ENCODE data around the gene TMEM33. TPM values are rescaled to one million over a fixed set of nuclear protein-coding genes. Genes with fewer than 3 reads are reported as not detected.
"Not testable (repeated sequence)": the region's sequence is repeated elsewhere in the genome, so short reads cannot be mapped to it uniquely, and the experiment has no call there.

The TMEM33 gene
- total RNA-seq, 1 experiment from 2014 or later, result 67.3 TPM

DNA sequence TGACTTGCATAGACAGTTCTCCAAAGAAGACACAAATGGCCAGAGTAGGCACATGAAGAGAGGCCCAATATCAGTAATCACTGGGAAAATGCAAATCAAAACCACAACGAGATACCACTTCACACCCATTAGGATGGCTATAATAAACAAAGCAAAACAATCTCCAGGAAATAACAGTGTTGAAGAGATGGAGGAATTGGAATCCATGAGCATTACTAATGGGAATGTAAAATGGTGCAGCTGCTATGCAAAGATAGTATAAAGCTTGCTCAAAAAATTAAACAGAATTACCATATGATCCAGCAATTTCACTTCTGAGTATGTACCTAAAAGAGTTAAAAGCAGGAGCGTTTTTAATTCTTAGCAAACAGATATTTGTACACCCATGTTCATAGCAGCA, 17.0 kb upstream of the TMEM33 start:
- no TSS peak for BruUV-seq (replicated peaks)
- Mint-ChIP-seq H3K4me3 (ENCODE audit: low read depth, unreplicated experiment) (no peak overlapping the region), H3K9me3 (ENCODE audit: low read depth, unreplicated experiment) (peaks cover 2% of the 10 kb centered on the region), H3K36me3 (ENCODE audit: insufficient read depth, unreplicated experiment) (no peaks in the 10 kb centered on the region), H3K27me3 (ENCODE audit: unreplicated experiment) (no peaks in the 10 kb centered on the region), H3K4me1 (ENCODE audit: low read depth, unreplicated experiment) (peaks cover 8% of the 10 kb centered on the region), H3K27ac (ENCODE audit: unreplicated experiment) (no peak overlapping the region)
- no peak for TF ChIP-seq CTCF (IDR thresholded peaks at IDR 0.05; ENCODE audit: unreplicated experiment)
- DNase-seq, result no peak
- intact Hi-C loops (cut with micrococcal nuclease; ENCODE audit: unreplicated experiment), result no loop called here
- CTCF ChIA-PET, result no interaction called here

DNA sequence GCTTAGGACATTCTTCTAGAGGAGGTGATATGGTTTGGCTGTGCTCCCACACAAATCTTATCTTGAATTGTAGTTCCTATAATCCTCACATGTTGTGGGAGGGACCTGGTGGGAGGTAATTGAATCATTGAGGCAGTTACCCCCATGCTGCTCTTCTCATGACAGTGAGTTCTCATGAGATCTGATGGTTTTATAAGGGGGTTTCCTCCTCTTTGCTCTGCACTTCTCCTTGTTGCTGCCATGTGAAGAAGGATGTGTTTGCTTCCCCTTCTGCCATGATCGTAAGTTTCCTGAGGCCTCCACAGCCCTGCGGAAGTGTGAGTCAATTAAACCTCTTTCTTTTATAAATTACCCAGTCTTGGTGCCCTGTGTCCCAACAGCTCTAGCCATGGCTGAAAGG, 14.8 kb upstream of the TMEM33 start:
- H3K4me3 Mint-ChIP-seq (ENCODE audit: low read depth, unreplicated experiment); intact Hi-C loops (cut with micrococcal nuclease; ENCODE audit: unreplicated experiment); H3K27me3 Mint-ChIP-seq (ENCODE audit: unreplicated experiment): not testable (repeated sequence)

DNA sequence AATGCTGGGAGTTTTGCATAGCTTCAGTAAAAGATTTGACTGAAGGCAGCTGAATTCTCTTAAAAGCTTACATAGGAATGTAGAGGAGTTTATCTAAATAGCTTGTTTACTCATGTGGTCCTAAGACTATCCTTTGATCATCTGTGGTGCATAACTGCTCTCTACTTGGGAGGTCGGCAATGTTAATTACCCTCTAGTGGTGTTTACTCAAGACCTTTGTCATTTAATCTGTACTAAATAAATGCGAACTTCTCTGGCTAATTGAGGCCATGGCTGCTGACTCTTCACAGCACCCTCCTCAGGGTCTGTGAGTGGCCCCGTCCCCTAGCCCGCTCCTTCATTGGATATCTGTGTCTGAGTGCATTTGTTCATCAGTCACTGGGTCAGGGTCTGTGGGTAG, 13.8 kb upstream of the TMEM33 start:
- CTCF ChIA-PET, result no interaction called here
- TF ChIP-seq CTCF (IDR thresholded peaks at IDR 0.05; ENCODE audit: unreplicated experiment), result no peak

More for the DNA sequence above, 14.8 kb upstream of the TMEM33 start:
- CTCF ChIA-PET; H3K27ac Mint-ChIP-seq (ENCODE audit: unreplicated experiment); BruUV-seq (replicated peaks); H3K36me3 Mint-ChIP-seq (ENCODE audit: insufficient read depth, unreplicated experiment); H3K9me3 Mint-ChIP-seq (ENCODE audit: low read depth, unreplicated experiment); DNase-seq; H3K4me1 Mint-ChIP-seq (ENCODE audit: low read depth, unreplicated experiment): not testable (repeated sequence)

DNA sequence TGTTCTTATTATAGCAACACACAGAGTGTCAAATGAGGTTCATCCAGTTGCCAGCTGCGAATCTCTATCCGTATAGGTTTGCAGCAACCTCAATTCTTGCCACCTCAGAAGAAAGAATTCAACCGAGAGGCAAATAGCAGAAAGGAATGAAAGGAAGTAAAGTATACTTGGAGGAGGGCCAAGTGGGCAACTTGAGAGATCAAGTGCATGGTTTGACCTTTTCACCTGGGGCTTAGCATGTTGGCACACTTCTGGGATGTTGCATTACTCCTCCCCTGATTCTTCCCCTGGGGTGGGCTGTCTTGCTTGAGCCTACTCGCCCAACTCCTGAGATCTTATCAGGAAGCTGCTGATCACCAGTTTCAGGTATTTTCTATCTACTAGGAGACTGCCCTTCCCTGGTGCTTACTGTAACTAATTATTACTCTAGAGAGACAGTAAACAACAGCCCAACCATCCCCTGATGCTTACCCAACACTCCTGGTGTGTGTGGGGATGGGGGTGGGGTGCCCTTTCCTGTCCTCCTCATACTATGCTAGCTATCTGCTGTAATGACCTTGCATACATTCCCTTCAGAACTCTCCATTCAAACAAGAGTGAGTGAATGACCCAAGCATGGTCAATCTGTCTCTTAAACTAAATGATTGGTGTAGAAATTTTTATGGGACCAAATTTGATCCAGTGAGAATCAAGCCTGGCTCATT, 7.3 kb upstream of the TMEM33 start:
- Mint-ChIP-seq H3K27me3 (ENCODE audit: unreplicated experiment) (no peaks in the 10 kb centered on the region), H3K4me3 (ENCODE audit: low read depth, unreplicated experiment) (no peak overlapping the region), H3K9me3 (ENCODE audit: low read depth, unreplicated experiment) (no peaks in the 10 kb centered on the region), H3K4me1 (ENCODE audit: low read depth, unreplicated experiment) (no peaks in the 10 kb centered on the region), H3K36me3 (ENCODE audit: insufficient read depth, unreplicated experiment) (no peaks in the 10 kb centered on the region), H3K27ac (ENCODE audit: unreplicated experiment) (no peak overlapping the region)
- intact Hi-C loops (cut with micrococcal nuclease; ENCODE audit: unreplicated experiment), result no loop called here
- CTCF ChIA-PET, result no interaction called here
- DNase-seq, result no peak
- BruUV-seq (replicated peaks), result no TSS peak
- TF ChIP-seq CTCF (IDR thresholded peaks at IDR 0.05; ENCODE audit: unreplicated experiment), result no peak

More for the DNA sequence above, 13.8 kb upstream of the TMEM33 start:
- intact Hi-C loops (cut with micrococcal nuclease; ENCODE audit: unreplicated experiment), result no loop called here
- Mint-ChIP-seq H3K36me3 (ENCODE audit: insufficient read depth, unreplicated experiment) (no peaks in the 10 kb centered on the region), H3K27ac (ENCODE audit: unreplicated experiment) (no peak overlapping the region), H3K27me3 (ENCODE audit: unreplicated experiment) (no peaks in the 10 kb centered on the region), H3K4me1 (ENCODE audit: low read depth, unreplicated experiment) (no peaks in the 10 kb centered on the region), H3K9me3 (ENCODE audit: low read depth, unreplicated experiment) (peaks cover 2% of the 10 kb centered on the region), H3K4me3 (ENCODE audit: low read depth, unreplicated experiment) (no peak overlapping the region)
- no TSS peak for BruUV-seq (replicated peaks)
- no peak for DNase-seq

DNA sequence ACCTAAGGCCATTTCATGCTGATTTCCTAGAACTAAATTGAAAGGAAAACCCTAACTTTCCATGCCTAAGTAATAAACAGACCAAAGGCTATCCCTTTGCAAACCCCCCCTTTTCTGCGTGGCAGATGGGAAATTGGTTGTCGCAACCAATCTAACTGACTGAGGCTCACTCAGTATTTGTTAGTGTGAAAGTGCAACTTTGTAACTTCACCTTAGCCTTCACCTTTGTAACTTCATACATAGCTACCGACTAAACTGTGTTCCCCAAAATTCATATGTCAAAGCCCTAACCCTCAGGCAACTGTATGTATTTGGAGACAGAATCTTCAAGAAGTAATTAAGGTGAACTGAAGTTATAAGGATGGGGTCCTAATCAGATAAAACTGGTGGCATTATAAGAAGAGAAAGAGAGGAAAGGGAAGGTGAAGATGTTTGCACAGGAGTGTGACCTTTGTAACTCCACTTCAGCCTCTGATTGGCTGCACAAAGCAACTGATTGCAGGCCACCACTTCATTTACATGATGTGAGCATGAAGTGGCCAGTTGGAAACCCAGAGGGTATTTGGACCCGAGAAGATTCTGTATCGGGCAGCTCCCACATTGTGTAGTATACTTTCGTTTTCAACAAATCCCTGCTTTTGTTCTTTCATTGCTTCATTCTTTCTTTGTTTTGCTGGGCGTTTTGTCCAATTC, 4.9 kb upstream of the TMEM33 start:
- CTCF ChIA-PET, result no interaction called here
- Mint-ChIP-seq H3K27me3 (ENCODE audit: unreplicated experiment) (no peaks in the 10 kb centered on the region), H3K9me3 (ENCODE audit: low read depth, unreplicated experiment) (no peaks in the 10 kb centered on the region), H3K36me3 (ENCODE audit: insufficient read depth, unreplicated experiment) (peaks cover 10% of the 10 kb centered on the region), H3K4me3 (ENCODE audit: low read depth, unreplicated experiment) (no peak overlapping the region), H3K4me1 (ENCODE audit: low read depth, unreplicated experiment) (no peaks in the 10 kb centered on the region), H3K27ac (ENCODE audit: unreplicated experiment) (no peak overlapping the region)
- no TSS peak for BruUV-seq (replicated peaks)
- TF ChIP-seq CTCF (IDR thresholded peaks at IDR 0.05; ENCODE audit: unreplicated experiment), result no peak
- intact Hi-C loops (cut with micrococcal nuclease; ENCODE audit: unreplicated experiment), result no loop called here
- DNase-seq, result no peak
